H9 (cell line): Measurements from ENCODE around the gene PRR14. TPM values are rescaled to one million over a fixed set of nuclear protein-coding genes. Genes with fewer than 3 reads are reported as not detected.

Experiments
- DNase-seq: peaks from one replicate; pipeline ENCODE4 v3.0.0-alpha.2; 2017
- H2AFZ ChIP-seq: one replicate; pipeline ENCODE4 v1.6.1; 2013; ENCODE audit warnings: mild to moderate bottlenecking, low read length, control low read depth, moderate library complexity
- H2AK5ac ChIP-seq: 2 replicates; pipeline ENCODE4 v1.6.1; 2013; ENCODE audit warnings: low read length, control low read depth, mixed read lengths; ENCODE audit not compliant: insufficient read length
- H2BK120ac ChIP-seq: one replicate; pipeline ENCODE4 v1.6.1; 2013; ENCODE audit warnings: low read depth, mild to moderate bottlenecking, low read length, control low read depth, inconsistent platforms; ENCODE audit not compliant: poor library complexity, severe bottlenecking
- H2BK12ac ChIP-seq: 2 replicates; pipeline ENCODE4 v1.6.1; 2013; ENCODE audit warnings: low read length, control low read depth, mixed read lengths, low read depth; ENCODE audit not compliant: insufficient read length
- H2BK15ac ChIP-seq: 2 replicates; pipeline ENCODE4 v1.6.1; 2013; ENCODE audit warnings: low read depth, low read length, control low read depth
- H2BK20ac ChIP-seq: one replicate; pipeline ENCODE4 v1.6.1; 2013; ENCODE audit warnings: low read depth, mild to moderate bottlenecking, low read length, control low read depth, inconsistent platforms; ENCODE audit not compliant: poor library complexity, severe bottlenecking
- H2BK5ac ChIP-seq: 2 replicates; pipeline ENCODE4 v1.6.1; 2013; ENCODE audit warnings: low read length, control low read depth, mixed read lengths; ENCODE audit not compliant: insufficient read length
- H3K14ac ChIP-seq: 2 replicates; pipeline ENCODE4 v1.6.1; 2013; ENCODE audit warnings: low read length, control low read depth; ENCODE audit not compliant: insufficient read depth
- H3K18ac ChIP-seq: 2 replicates; pipeline ENCODE4 v1.6.1; 2013; ENCODE audit warnings: low read depth, mild to moderate bottlenecking, mixed read lengths, low read length, control low read depth; ENCODE audit not compliant: insufficient read length
- H3K23ac ChIP-seq: 2 replicates; pipeline ENCODE4 v1.6.1; 2013; ENCODE audit warnings: low read length, control low read depth, mixed read lengths, low read depth; ENCODE audit not compliant: insufficient read length
- H3K23me2 ChIP-seq: 2 replicates; pipeline ENCODE4 v1.6.1; 2013; ENCODE audit warnings: low read depth, mild to moderate bottlenecking, mixed read lengths, low read length, control low read depth; ENCODE audit not compliant: insufficient read length, poor library complexity, severe bottlenecking
- H3K27ac ChIP-seq: 2 replicates; pipeline ENCODE4 v1.5.1; 2013; ENCODE audit warnings: low read length, control low read depth, mixed read lengths, low read depth; ENCODE audit not compliant: insufficient read length
- H3K27me3 ChIP-seq: 2 replicates; pipeline ENCODE4 v1.6.1; 2013; ENCODE audit warnings: low read length, control low read depth, inconsistent platforms; ENCODE audit not compliant: insufficient read depth
- H3K4ac ChIP-seq: 2 replicates; pipeline ENCODE4 v1.6.1; 2013; ENCODE audit warnings: low read depth, mild to moderate bottlenecking, control low read depth, inconsistent platforms, low read length, moderate library complexity
- H3K4me1 ChIP-seq: 2 replicates; pipeline ENCODE4 v1.6.1; 2013; ENCODE audit warnings: low read length, control low read depth, inconsistent platforms; ENCODE audit not compliant: insufficient read depth
- H3K4me2 ChIP-seq: 2 replicates; pipeline ENCODE4 v1.6.1; 2013; ENCODE audit warnings: low read length, control low read depth, mixed read lengths; ENCODE audit not compliant: insufficient read length, insufficient read depth
- H3K56ac ChIP-seq: 2 replicates; pipeline ENCODE4 v1.6.1; 2013; ENCODE audit warnings: low read depth, mild to moderate bottlenecking, mixed read lengths, low read length, control low read depth; ENCODE audit not compliant: insufficient read length
- H3K79me1 ChIP-seq: 2 replicates; pipeline ENCODE4 v1.6.1; 2013; ENCODE audit warnings: low read depth, mild to moderate bottlenecking, moderate library complexity, low read length, control low read depth, inconsistent platforms; ENCODE audit not compliant: insufficient read depth, poor library complexity, severe bottlenecking
- H3K79me2 ChIP-seq: 2 replicates; pipeline ENCODE4 v1.6.1; 2013; ENCODE audit warnings: low read length, control low read depth, inconsistent platforms; ENCODE audit not compliant: insufficient read depth
- H3K9ac ChIP-seq: 2 replicates; pipeline ENCODE4 v1.6.1; 2013; ENCODE audit warnings: low read length, control low read depth, mixed read lengths; ENCODE audit not compliant: insufficient read length; ENCODE audit errors: extremely low read depth
- H3K9me3 ChIP-seq: one replicate; pipeline ENCODE4 v1.6.1; 2013; ENCODE audit warnings: low read depth, low read length, inconsistent platforms; ENCODE audit not compliant: control insufficient read depth
- H3T11ph ChIP-seq: one replicate; pipeline ENCODE4 v1.6.1; 2013; ENCODE audit warnings: mild to moderate bottlenecking, low read length, control low read depth, inconsistent platforms
- H4K20me1 ChIP-seq: one replicate; pipeline ENCODE4 v1.6.1; 2013; ENCODE audit not compliant: control insufficient read depth, insufficient read length, insufficient read depth
- H4K5ac ChIP-seq: 2 replicates; pipeline ENCODE4 v1.6.1; 2013; ENCODE audit warnings: low read depth, mild to moderate bottlenecking, mixed read lengths, low read length, control low read depth; ENCODE audit not compliant: insufficient read length
- H4K8ac ChIP-seq: replicated peaks from 2 replicates; pipeline ENCODE4 v1.6.1; 2013; ENCODE audit warnings: low read length, control low read depth, mixed read lengths, low read depth; ENCODE audit not compliant: insufficient read length
- H4K91ac ChIP-seq: 2 replicates; pipeline ENCODE4 v1.6.1; 2013; ENCODE audit warnings: low read depth, mild to moderate bottlenecking, moderate library complexity, mixed read lengths, low read length, control low read depth; ENCODE audit not compliant: insufficient read length
- H3K27ac Mint-ChIP-seq, 3 experiments: 2 replicates in 2 of 3; 3 replicates in 1 of 3; pipeline ENCODE4 v1.8.0; 2020 to 2021; ENCODE audit warnings: mixed read lengths in 3 of 3, mild to moderate bottlenecking in 1 of 3, moderate library complexity in 1 of 3
- H3K27me3 Mint-ChIP-seq: 2 replicates; pipeline ENCODE4 v1.8.0; 2021; ENCODE audit warnings: low read depth, mild to moderate bottlenecking, moderate library complexity, mixed read lengths
- H3K36me3 Mint-ChIP-seq, 3 experiments: 2 replicates in 2 of 3; 3 replicates in 1 of 3; pipeline ENCODE4 v1.8.0; 2020 to 2021; ENCODE audit warnings: low read depth in 3 of 3, mixed read lengths in 3 of 3; ENCODE audit not compliant: insufficient read depth in 1 of 3
- H3K4me1 Mint-ChIP-seq, 2 experiments: 2 replicates each; pipeline ENCODE4 v1.8.0; 2020; ENCODE audit warnings: mixed read lengths in 2 of 2
- H3K4me3 Mint-ChIP-seq, 2 experiments: 2 replicates in 1 of 2; 3 replicates in 1 of 2; pipeline ENCODE4 v1.8.0; 2020 to 2021; ENCODE audit warnings: mild to moderate bottlenecking in 2 of 2, mixed read lengths in 2 of 2, moderate library complexity in 1 of 2
- H3K9me3 Mint-ChIP-seq, 2 experiments: 2 replicates in 1 of 2; 3 replicates in 1 of 2; pipeline ENCODE4 v1.8.0; 2020; ENCODE audit warnings: mild to moderate bottlenecking in 2 of 2, mixed read lengths in 2 of 2, moderate library complexity in 1 of 2
- CTCF ChIP-seq: fragments of 200-600 bp; sonication (generic); conservative IDR thresholded peaks from 3 replicates; pipeline ENCODE4 v1.8.0; 2021; ENCODE audit warnings: antibody characterized with exemption, mild to moderate bottlenecking
- WGBS: extraction: QIAGEN DNeasy Blood & Tissue Kit; methylation state at CpG from one replicate; pipeline ENCODE4 v1.1.7; 2013; ENCODE audit warnings: missing lambda C conversion rate, low lambda C conversion rate, mixed read lengths; ENCODE audit not compliant: insufficient read length; ENCODE audit errors: extremely low coverage; 5-methylcytosine and 5-hydroxymethylcytosine counted together
- total RNA-seq: library from RNA; stranded (reverse); gene quantifications from 2 replicates; pipeline ENCODE4 v1.2.1, GENCODE V29; 2021

Gene PRR14
- total RNA-seq, 1 experiment from 2014 or later, result 11.6 TPM

DNA sequence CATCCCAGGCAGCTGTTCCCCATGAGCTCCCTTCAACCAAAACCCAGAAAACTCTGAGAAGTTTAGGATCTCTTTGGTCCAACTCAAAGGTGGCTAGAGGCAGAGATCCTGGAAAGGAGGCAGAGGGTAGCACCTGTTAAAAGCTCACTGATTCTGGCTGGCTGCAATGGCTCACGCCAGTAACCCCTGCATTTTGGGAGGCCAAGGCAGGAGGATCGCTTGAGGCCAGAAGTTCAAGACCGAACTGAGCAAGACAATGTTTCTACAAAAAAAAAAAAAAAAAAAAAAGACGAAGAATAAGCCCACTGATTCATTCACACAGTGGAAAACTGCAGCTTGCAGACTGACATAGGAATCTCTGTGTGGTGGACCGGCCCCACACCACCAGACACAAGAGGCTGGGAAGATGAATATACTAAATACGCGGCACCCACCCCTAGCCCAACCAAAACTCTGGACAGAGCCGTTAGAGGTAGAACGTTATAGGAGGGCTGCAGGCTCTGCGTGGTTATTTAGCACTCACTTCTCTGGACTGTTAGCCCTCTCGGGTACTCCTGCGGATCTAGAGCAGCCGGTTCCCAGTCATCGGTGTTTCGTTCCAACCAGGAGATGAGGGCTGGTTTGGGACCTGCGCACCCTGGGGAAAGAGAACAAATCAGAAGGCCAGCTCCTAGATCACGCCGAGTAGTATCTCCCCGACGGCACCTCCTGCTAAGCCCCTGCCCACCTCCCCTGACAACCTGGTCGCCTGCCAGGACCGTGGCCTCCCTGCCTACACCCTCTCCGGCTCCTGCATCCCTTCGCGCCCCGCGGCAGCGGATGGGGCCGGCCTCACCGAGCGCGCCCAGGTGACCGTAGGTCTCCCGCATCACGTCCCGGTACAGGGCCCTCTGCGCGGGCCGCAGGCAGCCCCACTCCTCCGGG is 41.5 kb upstream of the PRR14 start:
- no peaks in the 10 kb centered on the region for H4K20me1 ChIP-seq
- no peak overlapping the region for H3T11ph ChIP-seq
- WGBS, result no CpG with 5 or more reads among the region's 40 CpGs
- no peak overlapping the region for H4K8ac ChIP-seq
- H3K4me3 Mint-ChIP-seq, result peak overlapping the region; percentile 85 to 91
- H3K27me3 ChIP-seq, result no peaks in the 10 kb centered on the region
- H2AK5ac ChIP-seq, result no peak overlapping the region
- DNase-seq, result peak; percentile 39
- no peak overlapping the region for H2BK12ac ChIP-seq
- peaks cover 3 to 11% of the 10 kb centered on the region in 2 experiments for H3K4me1 Mint-ChIP-seq
- H3K9ac ChIP-seq, result peak overlapping the region; percentile 92
- no peak for TF ChIP-seq CTCF
- peak overlapping the region; percentile 91 for H3K14ac ChIP-seq
- no peaks in the 10 kb centered on the region for H3K79me1 ChIP-seq
- no peak overlapping the region for H3K23ac ChIP-seq
- H2BK20ac ChIP-seq, result no peak overlapping the region
- H4K5ac ChIP-seq, result no peak overlapping the region
- H2BK120ac ChIP-seq, result no peak overlapping the region
- H3K4me2 ChIP-seq, result peak overlapping the region; percentile 72
- no peak overlapping the region for H3K27ac ChIP-seq
- H3K79me2 ChIP-seq, result peaks cover 2% of the 10 kb centered on the region; the same call in 1 of the 2 replicates
- H3K18ac ChIP-seq, result peak overlapping the region; percentile 83
- H2BK15ac ChIP-seq, result no peak overlapping the region
- no peak overlapping the region for H2BK5ac ChIP-seq
- H3K4me1 ChIP-seq, result no peaks in the 10 kb centered on the region
- H3K9me3 Mint-ChIP-seq, result no peaks in the 10 kb centered on the region
- H3K27ac Mint-ChIP-seq, result peak overlapping the region in 2 of 3 experiments; percentile 44 to 91; a peak in 3 of 7 replicates
- peaks cover 5% of the 10 kb centered on the region for H3K23me2 ChIP-seq
- no peaks in the 10 kb centered on the region for H3K9me3 ChIP-seq
- H3K4ac ChIP-seq, result 0 out of 2 replicates have a peak overlapping the region, but pooled peaks have one; percentile 20
- H3K27me3 Mint-ChIP-seq, result no peaks in the 10 kb centered on the region; the same call in 1 of the 2 replicates
- peak overlapping the region; percentile 70 for H4K91ac ChIP-seq
- H3K56ac ChIP-seq, result no peak overlapping the region
- H2AFZ ChIP-seq, result no peak overlapping the region
- H3K36me3 Mint-ChIP-seq, result peaks cover 15 to 37% (median 34%) of the 10 kb centered on the region in 3 experiments; a peak in 6 of 7 replicates
